HG03045 (cell line): ENCODE results near the gene SLC6A12.
"Not testable (repeated sequence)": the region's sequence is repeated elsewhere in the genome, so short reads cannot be mapped to it uniquely, and the experiment has no call there.

Experiments
- ATAC-seq: cut with Tn5 transposase; IDR thresholded peaks from one replicate; pipeline ENCODE4 v1.9.1; 2021; ENCODE audit warnings: mild to moderate bottlenecking, moderate library complexity; ENCODE audit not compliant: unreplicated experiment

SLC6A12 gene

DNA sequence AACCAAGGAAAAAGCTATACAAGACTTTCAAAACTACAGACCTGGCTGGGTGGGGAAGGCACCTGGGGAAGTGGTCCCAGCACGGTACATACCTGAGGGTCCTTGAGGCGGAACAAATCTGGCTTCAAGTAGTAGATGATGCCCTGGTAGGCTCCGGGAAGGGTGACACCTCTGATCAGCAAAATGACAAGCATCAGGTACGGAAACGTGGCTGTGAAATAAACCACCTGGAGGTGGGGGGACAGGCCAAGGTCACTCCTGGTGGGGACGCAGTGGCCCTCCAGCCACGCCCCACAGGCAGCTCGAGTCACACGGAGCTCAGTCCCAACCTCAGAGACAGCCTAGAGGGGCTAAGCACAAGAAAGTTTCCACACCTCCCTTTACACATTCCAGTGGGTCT, 15.3 kb downstream of the SLC6A12 start:
- no peak for ATAC-seq

GRCh38 chr12:197911-198695, 15.9 kb downstream of the SLC6A12 start:
- ATAC-seq = no peak

GRCh38 chr12:197347-197746, 16.6 kb downstream of the SLC6A12 start:
- ATAC-seq = no peak

GRCh38 chr12:196436-196835, 17.5 kb downstream of the SLC6A12 start:
- ATAC-seq = no peak

- no peak for ATAC-seq
Measured at GRCh38 chr12:195951-196350, 18.0 kb downstream of the SLC6A12 start.

DNA sequence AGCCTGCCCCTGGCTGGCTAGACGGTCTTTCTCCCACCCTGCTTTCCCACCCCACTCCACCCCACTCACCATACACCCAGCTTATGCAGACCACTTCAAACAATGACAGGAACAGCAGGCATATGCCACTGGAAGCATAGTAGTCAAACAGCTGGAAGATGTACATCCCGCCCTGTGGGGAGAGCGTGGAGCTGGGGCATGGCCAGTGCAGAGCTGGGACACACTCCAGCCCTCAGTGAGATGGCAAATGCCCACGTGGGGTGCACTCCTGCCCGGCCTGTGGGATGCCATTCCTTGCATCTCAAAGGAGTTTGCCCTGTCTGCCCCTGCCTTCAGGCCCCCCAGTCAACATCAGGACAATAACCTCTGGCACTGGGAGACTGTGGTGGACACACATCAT, 18.8 kb downstream of the SLC6A12 start:
- no peak for ATAC-seq

- no peak for ATAC-seq
Measured at GRCh38 chr12:194276-194675, 19.7 kb downstream of the SLC6A12 start.

- ATAC-seq = no peak
Measured at GRCh38 chr12:193261-193660, 20.7 kb downstream of the SLC6A12 start.

GRCh38 chr12:191541-191940, 22.4 kb downstream of the SLC6A12 start:
- no peak for ATAC-seq

DNA sequence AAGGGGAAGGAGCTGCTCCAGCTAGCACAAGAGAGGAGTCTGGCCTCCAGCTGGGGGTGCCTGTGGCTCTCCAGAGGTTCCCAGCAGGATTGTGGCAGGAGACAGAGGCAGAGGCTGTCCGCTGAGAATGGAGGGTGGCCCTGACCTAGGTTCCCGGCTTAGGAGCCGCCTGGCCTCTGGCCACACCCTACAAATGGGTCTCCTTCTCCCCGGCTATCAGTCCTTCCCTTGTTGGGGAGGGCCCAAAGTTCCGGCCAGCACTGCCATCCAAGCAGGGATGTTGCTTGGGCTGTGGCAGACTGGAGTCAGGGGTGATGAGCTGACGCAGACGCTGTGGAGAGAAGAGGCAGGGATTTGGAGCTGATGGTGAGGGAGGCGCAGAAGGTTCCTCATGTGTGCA, 23.1 kb downstream of the SLC6A12 start:
- ATAC-seq = no peak

DNA sequence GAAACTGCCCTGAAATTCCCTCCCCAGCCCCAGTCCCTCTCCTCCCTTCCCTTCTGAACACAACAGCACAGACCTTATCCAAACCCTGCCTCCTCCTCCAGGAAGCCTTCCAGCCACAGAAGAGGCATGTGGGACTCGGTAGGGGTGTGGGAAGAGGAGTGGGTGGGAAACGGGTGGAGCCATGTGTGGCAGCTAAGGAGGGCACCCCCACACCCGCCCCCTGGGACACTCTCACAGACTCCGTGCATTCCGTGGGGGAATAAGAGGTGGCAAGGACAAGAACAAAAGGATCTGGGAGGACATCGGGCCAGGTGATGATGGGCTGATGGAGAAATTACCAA, 24.4 kb downstream of the SLC6A12 start:
- no peak for ATAC-seq

DNA sequence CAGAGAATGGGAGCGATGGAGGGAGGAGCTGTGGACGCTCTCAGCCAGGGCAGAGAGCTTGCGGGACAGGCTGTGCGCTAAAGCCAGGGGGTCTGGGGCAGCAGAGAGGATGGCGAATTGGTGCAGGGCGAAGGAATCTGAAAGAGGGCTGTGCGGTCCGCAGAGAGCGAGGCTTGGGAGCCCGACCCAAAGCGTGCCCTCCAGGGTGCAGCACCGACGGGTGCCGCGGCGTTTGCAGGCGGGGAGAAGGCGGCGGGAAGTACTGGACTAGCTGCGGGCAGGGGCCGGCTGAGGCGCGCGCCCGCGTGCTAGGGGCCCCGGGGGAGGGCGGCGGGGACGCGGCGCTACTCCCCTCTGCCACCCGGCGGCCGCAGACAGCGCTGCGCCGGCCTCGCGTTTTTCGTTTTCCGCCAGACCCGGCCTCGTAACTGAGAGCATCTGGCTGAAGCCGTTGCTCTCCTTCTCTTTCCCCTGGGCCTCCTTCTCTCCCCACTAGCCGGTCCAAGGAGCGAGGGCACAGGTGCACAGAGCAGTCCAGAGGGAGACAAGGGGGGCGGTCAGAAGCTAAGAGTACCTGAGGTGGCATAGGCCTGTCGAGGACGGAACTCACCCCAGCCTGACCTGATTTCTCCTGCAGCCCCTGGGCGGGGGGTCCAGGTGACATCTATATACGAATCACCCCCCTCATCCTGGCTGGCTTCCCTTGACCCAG, 24.9 kb downstream of the SLC6A12 start:
- ATAC-seq = no peak

GRCh38 chr12:187986-188909, 25.7 kb downstream of the SLC6A12 start:
- not testable (repeated sequence) for ATAC-seq

- no peak for ATAC-seq
Measured at GRCh38 chr12:186006-186625, 27.8 kb downstream of the SLC6A12 start.

- ATAC-seq = no peak
Measured at GRCh38 chr12:185576-185955, 28.4 kb downstream of the SLC6A12 start.

DNA sequence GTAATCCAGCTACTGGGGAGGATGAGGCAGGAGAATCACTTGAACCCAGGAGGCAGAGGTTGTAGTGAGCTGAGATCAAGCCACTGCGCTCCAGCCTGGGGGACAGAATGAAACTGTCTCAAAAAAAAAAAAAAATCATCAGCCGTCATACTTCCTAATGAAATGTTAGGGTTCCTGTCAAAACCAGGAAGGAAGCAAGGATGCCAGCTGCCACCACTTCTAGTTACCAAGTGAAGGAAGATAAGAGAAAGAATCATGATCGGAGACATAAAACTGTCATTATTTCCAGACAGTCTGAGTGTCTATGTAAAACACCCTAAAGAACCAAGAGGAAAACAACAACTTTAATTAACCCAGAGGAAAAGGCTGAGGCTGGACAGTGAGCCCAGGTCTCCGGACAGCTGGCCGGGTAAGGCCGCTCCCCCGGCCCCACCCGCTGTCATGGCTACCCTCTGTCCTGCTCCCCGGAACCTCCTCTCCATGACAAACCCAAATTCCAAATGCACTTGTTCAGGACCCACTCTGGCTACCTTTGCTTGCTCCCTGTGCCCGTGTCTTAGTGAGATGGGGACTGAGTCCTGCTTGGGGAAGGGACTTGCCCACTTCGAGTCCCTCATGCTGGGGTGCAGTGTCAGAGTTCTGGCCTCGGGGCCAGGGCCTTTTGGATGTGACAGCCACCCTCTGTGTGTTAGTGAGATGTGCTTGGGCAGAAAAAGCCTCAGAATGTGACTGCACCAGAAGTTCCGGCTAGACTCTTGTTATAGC, 29.0 kb downstream of the SLC6A12 start:
- ATAC-seq = no peak

GRCh38 chr12:182381-182892, 31.5 kb downstream of the SLC6A12 start:
- ATAC-seq = no peak

- no peak for ATAC-seq
Measured at GRCh38 chr12:181921-182320, 32.0 kb downstream of the SLC6A12 start.

DNA sequence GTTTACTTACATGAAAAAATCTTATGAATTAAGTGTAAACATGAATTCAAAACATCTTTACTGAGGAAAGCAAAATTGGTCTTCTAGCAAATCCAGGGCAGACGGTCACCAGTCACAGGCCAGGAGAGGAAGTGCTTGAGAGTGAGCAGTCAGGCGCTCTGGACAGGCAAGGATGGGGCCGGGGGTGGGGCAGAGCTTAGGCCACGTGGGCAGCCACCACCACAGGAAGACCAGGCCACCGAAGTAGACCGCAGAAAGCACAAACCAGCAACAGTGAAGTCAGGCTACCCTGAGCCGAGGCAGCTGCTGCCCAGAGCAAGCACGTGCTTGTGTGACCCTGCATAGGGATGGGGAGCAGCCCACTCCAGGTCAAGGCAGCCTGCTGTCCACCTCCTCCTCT, 33.5 kb downstream of the SLC6A12 start:
- no peak for ATAC-seq

DNA sequence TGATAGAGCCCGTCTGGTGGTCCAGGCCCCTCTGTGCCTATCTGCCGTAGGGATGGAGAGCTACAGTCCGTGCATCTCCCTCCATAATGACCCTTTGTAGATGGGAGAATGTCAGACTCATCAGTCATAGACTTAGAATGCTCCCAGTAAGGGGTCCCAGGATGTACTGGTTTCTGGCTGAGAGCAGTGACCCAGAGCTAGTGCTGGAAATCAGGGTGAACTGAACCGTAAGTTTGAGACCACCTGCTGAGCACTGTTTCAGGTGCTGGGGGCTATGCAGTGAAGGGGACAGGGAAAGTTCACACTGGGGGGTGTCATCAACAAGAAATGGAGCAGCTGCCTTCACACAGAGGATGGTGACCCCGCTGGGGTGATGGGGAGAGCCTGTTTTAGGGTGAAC, 34.1 kb downstream of the SLC6A12 start:
- no peak for ATAC-seq
